HepG2 (cell line): ENCODE data around the gene CIBAR2. TPM values are rescaled to one million over a fixed set of nuclear protein-coding genes. Genes with fewer than 3 reads are reported as not detected.
A peak's percentile ranks its signal among the peaks of the same experiment; 100 is the strongest.

Experiments
- CBX5 ChIP-seq: sonication (generic); formaldehyde crosslinking; IDR thresholded peaks from 2 replicates; pipeline ENCODE4 v1.4.0; 2020; ENCODE audit warnings: missing genetic modification reagents, borderline replicate concordance
- DR1 ChIP-seq: sonication (generic); formaldehyde crosslinking; IDR thresholded peaks from 2 replicates; pipeline ENCODE4 v1.8.0; 2021; ENCODE audit warnings: mild to moderate bottlenecking, missing genetic modification reagents, inconsistent platforms
- ELF3 ChIP-seq: IDR thresholded peaks from 2 replicates; pipeline ENCODE4 v1.6.1; 2016; ENCODE audit warnings: missing genetic modification reagents, missing compliant biosample characterization
- HIC2 ChIP-seq: sonication (generic); formaldehyde crosslinking; IDR thresholded peaks from 2 replicates; pipeline ENCODE4 v1.9.0; 2022; ENCODE audit warnings: low read depth, missing genetic modification reagents
- HNRNPUL1 ChIP-seq: fragments of 200-400 bp; formaldehyde crosslinking; IDR thresholded peaks from 2 replicates; pipeline ENCODE4 v1.6.1; 2017; ENCODE audit warnings: low read depth, mild to moderate bottlenecking, low read length, moderate library complexity
- LBX2 ChIP-seq: sonication (generic); formaldehyde crosslinking; IDR thresholded peaks from 2 replicates; pipeline ENCODE4 v1.5.0; 2020; ENCODE audit warnings: missing genetic modification reagents, mild to moderate bottlenecking, borderline replicate concordance
- MTA1 ChIP-seq: sonication (generic); formaldehyde crosslinking; IDR thresholded peaks from 2 replicates; pipeline ENCODE4 v1.4.0; 2020; ENCODE audit warnings: missing genetic modification reagents, mild to moderate bottlenecking, borderline replicate concordance
- MYC ChIP-seq: sonication (generic); formaldehyde crosslinking; IDR thresholded peaks from 2 replicates; pipeline ENCODE4 v1.9.0; 2021; ENCODE audit warnings: missing genetic modification reagents, borderline replicate concordance
- NAIF1 ChIP-seq: sonication (generic); formaldehyde crosslinking; IDR thresholded peaks from 2 replicates; pipeline ENCODE4 v1.5.0; 2020; ENCODE audit warnings: mild to moderate bottlenecking, missing genetic modification reagents, borderline replicate concordance
- SNAPC2 ChIP-seq: sonication (generic); formaldehyde crosslinking; IDR thresholded peaks from 2 replicates; pipeline ENCODE4 v1.8.1; 2022; ENCODE audit warnings: mild to moderate bottlenecking, missing genetic modification reagents
- SOX13 ChIP-seq, 3 experiments: fragments of 450-650 bp in 1 of 3; sonication (generic) in 1 of 3; formaldehyde crosslinking in 1 of 3; IDR thresholded peaks in 2 of 3; conservative IDR thresholded peaks in 1 of 3; 2 replicates each; pipeline versions ENCODE4 v1.5.0 to v1.6.1; 2016 to 2020; ENCODE audit warnings: antibody characterized with exemption in 1 of 3, mild to moderate bottlenecking in 1 of 3, missing compliant biosample characterization in 1 of 3, missing genetic modification reagents in 1 of 3, moderate library complexity in 1 of 3
- TARDBP ChIP-seq: sonication (generic); formaldehyde crosslinking; IDR thresholded peaks from 2 replicates; pipeline ENCODE4 v1.8.0; 2022; ENCODE audit warnings: mild to moderate bottlenecking, missing genetic modification reagents
- ZNF549 ChIP-seq: sonication (generic); formaldehyde crosslinking; IDR thresholded peaks from 2 replicates; pipeline ENCODE4 v1.5.0; 2020; ENCODE audit warnings: missing genetic modification reagents
- ZNF75D ChIP-seq: sonication (generic); formaldehyde crosslinking; IDR thresholded peaks from 2 replicates; pipeline ENCODE4 v1.8.1; 2023; ENCODE audit warnings: missing genetic modification reagents, mild to moderate bottlenecking, borderline replicate concordance
- polyA plus RNA-seq, 8 experiments: library from polyadenylated mRNA; depleted of rRNA in 3 of 8; stranded (reverse) in 7 of 8; unstranded in 1 of 8; fragments of >200 nt; fragmentation: Illumina TruSeq in 4 of 8; extraction: Trizol in 4 of 8; gene quantifications; 2 replicates each; pipeline versions ENCODE4 v1.2.1 to v1.2.3, GENCODE V29; 2011 to 2016; ENCODE audit warnings: low read depth in 4 of 8, missing spikeins in 1 of 8, mixed read lengths in 1 of 8; ENCODE audit not compliant: insufficient read depth in 1 of 8
- total RNA-seq, 5 experiments: library from RNA; depleted of rRNA; stranded (reverse); fragments of >200 nt; fragmentation: Illumina TruSeq; extraction: Trizol; gene quantifications; 2 replicates each; pipeline ENCODE4 v1.2.3, GENCODE V29; 2016; ENCODE audit warnings: low read depth in 1 of 5
- TF ChIP-seq, protein P1 (sequence below): sonication (generic); formaldehyde crosslinking; IDR thresholded peaks from 2 replicates; pipeline ENCODE4 v1.8.0; 2022; ENCODE audit warnings: mild to moderate bottlenecking, missing genetic modification reagents; ENCODE audit not compliant: insufficient replicate concordance
- TF ChIP-seq, protein P2 (sequence below): sonication (generic); formaldehyde crosslinking; IDR thresholded peaks from 2 replicates; pipeline ENCODE4 v1.5.0; 2020; ENCODE audit warnings: mild to moderate bottlenecking, missing genetic modification reagents
- TF ChIP-seq, protein P3 (sequence below): sonication (generic); formaldehyde crosslinking; IDR thresholded peaks from 2 replicates; pipeline ENCODE4 v1.4.0; 2020; ENCODE audit warnings: mild to moderate bottlenecking, missing genetic modification reagents
- TF ChIP-seq, protein P4 (sequence below): sonication (generic); formaldehyde crosslinking; conservative IDR thresholded peaks from 2 replicates; pipeline ENCODE4 v1.8.1; 2023; ENCODE audit warnings: missing genetic modification reagents
- TF ChIP-seq, protein P5 (sequence below): IDR thresholded peaks from 2 replicates; pipeline ENCODE4 v1.6.1; 2016; ENCODE audit warnings: low read depth, borderline replicate concordance

The CIBAR2 gene
- total and polyA plus RNA-seq, 2 of the 13 experiments (the other 11 are each of a cell fraction or from before 2014, with no cell fraction given) = not detected

DNA sequence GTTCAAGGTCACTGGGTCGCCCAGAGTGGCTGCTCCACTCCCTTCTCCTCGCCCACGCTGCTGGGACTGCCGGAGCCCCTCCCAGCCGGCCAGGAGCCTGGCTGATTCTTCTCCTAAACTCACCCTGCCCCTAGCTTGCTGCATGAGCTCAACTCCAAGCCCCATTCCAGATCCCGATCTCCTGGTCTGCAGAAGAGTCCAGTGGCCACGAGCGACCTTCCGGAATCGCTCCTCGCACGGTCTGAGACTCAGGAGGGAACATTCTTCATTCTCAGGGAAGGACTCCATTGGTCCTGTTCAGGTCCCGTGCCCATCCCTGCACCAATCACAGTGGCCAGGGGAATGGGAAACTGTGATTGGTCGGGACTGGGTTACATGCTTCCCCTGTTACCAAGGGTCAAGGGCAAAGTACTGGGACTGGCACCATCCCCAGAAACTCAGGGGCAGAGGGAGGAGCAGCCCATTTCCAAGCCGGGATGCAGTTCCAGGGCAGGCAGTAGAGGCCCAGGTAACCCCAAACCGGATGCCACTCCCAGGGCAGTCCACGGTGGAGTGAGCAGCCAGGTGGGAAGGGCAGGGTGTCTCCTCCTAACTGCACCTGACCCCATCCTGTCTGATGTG, 24.5 kb upstream of the CIBAR2 start (continued):
- TF ChIP-seq, protein P1, sequence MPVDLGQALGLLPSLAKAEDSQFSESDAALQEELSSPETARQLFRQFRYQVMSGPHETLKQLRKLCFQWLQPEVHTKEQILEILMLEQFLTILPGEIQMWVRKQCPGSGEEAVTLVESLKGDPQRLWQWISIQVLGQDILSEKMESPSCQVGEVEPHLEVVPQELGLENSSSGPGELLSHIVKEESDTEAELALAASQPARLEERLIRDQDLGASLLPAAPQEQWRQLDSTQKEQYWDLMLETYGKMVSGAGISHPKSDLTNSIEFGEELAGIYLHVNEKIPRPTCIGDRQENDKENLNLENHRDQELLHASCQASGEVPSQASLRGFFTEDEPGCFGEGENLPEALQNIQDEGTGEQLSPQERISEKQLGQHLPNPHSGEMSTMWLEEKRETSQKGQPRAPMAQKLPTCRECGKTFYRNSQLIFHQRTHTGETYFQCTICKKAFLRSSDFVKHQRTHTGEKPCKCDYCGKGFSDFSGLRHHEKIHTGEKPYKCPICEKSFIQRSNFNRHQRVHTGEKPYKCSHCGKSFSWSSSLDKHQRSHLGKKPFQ (CRISPR knock-in tag) = no peak
- no peak for TF ChIP-seq LBX2 (CRISPR knock-in tag)
- TF ChIP-seq SOX13 (IDR thresholded peaks at IDR 0.05) = no peak
- peak in 1 of 2 experiments; percentile 54; a peak in 1 of 4 replicates for TF ChIP-seq SOX13 (CRISPR knock-in tag; conservative IDR thresholded peaks at IDR 0.05 in 1 of 2, IDR thresholded peaks at IDR 0.05 in 1 of 2)
- TF ChIP-seq ZNF549 (CRISPR knock-in tag) = no peak; the same call in 1 of the 2 replicates
- peak; percentile 96 for TF ChIP-seq TARDBP
- peak; percentile 54; the same call in 1 of the 2 replicates for TF ChIP-seq ELF3 (CRISPR knock-in tag)
- TF ChIP-seq, protein P2, sequence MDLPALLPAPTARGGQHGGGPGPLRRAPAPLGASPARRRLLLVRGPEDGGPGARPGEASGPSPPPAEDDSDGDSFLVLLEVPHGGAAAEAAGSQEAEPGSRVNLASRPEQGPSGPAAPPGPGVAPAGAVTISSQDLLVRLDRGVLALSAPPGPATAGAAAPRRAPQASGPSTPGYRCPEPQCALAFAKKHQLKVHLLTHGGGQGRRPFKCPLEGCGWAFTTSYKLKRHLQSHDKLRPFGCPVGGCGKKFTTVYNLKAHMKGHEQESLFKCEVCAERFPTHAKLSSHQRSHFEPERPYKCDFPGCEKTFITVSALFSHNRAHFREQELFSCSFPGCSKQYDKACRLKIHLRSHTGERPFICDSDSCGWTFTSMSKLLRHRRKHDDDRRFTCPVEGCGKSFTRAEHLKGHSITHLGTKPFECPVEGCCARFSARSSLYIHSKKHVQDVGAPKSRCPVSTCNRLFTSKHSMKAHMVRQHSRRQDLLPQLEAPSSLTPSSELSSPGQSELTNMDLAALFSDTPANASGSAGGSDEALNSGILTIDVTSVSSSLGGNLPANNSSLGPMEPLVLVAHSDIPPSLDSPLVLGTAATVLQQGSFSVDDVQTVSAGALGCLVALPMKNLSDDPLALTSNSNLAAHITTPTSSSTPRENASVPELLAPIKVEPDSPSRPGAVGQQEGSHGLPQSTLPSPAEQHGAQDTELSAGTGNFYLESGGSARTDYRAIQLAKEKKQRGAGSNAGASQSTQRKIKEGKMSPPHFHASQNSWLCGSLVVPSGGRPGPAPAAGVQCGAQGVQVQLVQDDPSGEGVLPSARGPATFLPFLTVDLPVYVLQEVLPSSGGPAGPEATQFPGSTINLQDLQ (CRISPR knock-in tag) = peak; percentile 93
- TF ChIP-seq SNAPC2 = peak; percentile 95
- TF ChIP-seq, protein P3, sequence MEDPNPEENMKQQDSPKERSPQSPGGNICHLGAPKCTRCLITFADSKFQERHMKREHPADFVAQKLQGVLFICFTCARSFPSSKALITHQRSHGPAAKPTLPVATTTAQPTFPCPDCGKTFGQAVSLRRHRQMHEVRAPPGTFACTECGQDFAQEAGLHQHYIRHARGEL = no peak
- peak; percentile 90 for TF ChIP-seq NAIF1
- TF ChIP-seq, protein P4, sequence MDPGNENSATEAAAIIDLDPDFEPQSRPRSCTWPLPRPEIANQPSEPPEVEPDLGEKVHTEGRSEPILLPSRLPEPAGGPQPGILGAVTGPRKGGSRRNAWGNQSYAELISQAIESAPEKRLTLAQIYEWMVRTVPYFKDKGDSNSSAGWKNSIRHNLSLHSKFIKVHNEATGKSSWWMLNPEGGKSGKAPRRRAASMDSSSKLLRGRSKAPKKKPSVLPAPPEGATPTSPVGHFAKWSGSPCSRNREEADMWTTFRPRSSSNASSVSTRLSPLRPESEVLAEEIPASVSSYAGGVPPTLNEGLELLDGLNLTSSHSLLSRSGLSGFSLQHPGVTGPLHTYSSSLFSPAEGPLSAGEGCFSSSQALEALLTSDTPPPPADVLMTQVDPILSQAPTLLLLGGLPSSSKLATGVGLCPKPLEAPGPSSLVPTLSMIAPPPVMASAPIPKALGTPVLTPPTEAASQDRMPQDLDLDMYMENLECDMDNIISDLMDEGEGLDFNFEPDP (CRISPR knock-in tag) = no peak
- peak; percentile 88; the same call in 1 of the 2 replicates for TF ChIP-seq MTA1
- no peak for TF ChIP-seq ZNF75D (CRISPR knock-in tag)
- peak; percentile 92 for TF ChIP-seq HIC2 (CRISPR knock-in tag)
- peak; percentile 80 for TF ChIP-seq CBX5 (CRISPR knock-in tag)
- TF ChIP-seq, protein P5, sequence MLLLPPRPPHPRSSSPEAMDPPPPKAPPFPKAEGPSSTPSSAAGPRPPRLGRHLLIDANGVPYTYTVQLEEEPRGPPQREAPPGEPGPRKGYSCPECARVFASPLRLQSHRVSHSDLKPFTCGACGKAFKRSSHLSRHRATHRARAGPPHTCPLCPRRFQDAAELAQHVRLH (CRISPR knock-in tag) = peak; percentile 76
- TF ChIP-seq HNRNPUL1 = no peak
- peak; percentile 59; the same call in 1 of the 2 replicates for TF ChIP-seq MYC (CRISPR knock-in tag)
- peak; percentile 40; the same call in 1 of the 2 replicates for TF ChIP-seq DR1
